Measurements from ENCODE around the gene PPIAL4G. TPM values are rescaled to one million over a fixed set of nuclear protein-coding genes. Genes with fewer than 3 reads are reported as not detected.

PPIAL4G gene
- total RNA-seq, 1 experiment from 2014 or later: not detected

Other genes starting within 250 kb of the PPIAL4G start
- 6.2 and 10.9 TPM in 2 replicates for gene NBPF14, start 112.7 kb upstream of the PPIAL4G start, total RNA-seq (2014; rRNA removed; shearing (Covaris generic))

Data from Daoy (cell line).